ENCODE results near the gene SRPRA.
A peak's percentile ranks its signal among the peaks of the same experiment; 100 is the strongest.

Gene SRPRA

GRCh38 chr11:126307706-126308105 is 39.0 kb upstream of the SRPRA start:
- Histone ChIP-seq H3K79me2 (ENCODE audit: insufficient read depth, low read length) (peaks cover 51% of the 10 kb centered on the region), H3K9me3 (ENCODE audit: insufficient read depth, low read depth, low read length) (no peaks in the 10 kb centered on the region), H3K4me3 (ENCODE audit: low read length, poor library complexity, severe bottlenecking) (peak overlapping the region; percentile 50), H2AFZ (ENCODE audit: low read length) (no peak overlapping the region), H3K4me2 (ENCODE audit: low read depth, low read length, poor library complexity, severe bottlenecking) (peak overlapping the region; percentile 68), H3K9me2 (replicated peaks; ENCODE audit: low read depth, low read length) (no peaks in the 10 kb centered on the region), H3F3A (ENCODE audit: low read depth) (no peaks in the 10 kb centered on the region), H3K4me1 (ENCODE audit: insufficient read depth, low read length, poor library complexity, severe bottlenecking) (peaks cover 49% of the 10 kb centered on the region), H3K36me3 (ENCODE audit: insufficient read depth, low read length) (no peaks in the 10 kb centered on the region), H3K9ac (ENCODE audit: low read depth, low read length, poor library complexity, severe bottlenecking) (peak overlapping the region; percentile 35), H4K20me1 (ENCODE audit: insufficient read depth, low read length, poor library complexity, severe bottlenecking) (no peaks in the 10 kb centered on the region), H3K27me3 (ENCODE audit: insufficient read depth, low read length, poor library complexity, severe bottlenecking) (no peaks in the 10 kb centered on the region)
- TF ChIP-seq CTCF (conservative IDR thresholded peaks at IDR 0.05; ENCODE audit: low read length) (peak; percentile 71), EZH2phosphoT487 (IDR thresholded peaks at IDR 0.05; ENCODE audit: borderline replicate concordance) (no peak)

GRCh38 chr11:126305699-126306098 is 37.0 kb upstream of the SRPRA start:
- H3F3A ChIP-seq (ENCODE audit: low read depth), result no peaks in the 10 kb centered on the region
- TF ChIP-seq EZH2phosphoT487 (IDR thresholded peaks at IDR 0.05; ENCODE audit: borderline replicate concordance), result no peak
- no peak for TF ChIP-seq CTCF (conservative IDR thresholded peaks at IDR 0.05; ENCODE audit: low read length)
- H3K36me3 ChIP-seq (ENCODE audit: insufficient read depth, low read length), result no peaks in the 10 kb centered on the region
- peak overlapping the region; percentile 26 for H3K4me3 ChIP-seq (ENCODE audit: low read length, poor library complexity, severe bottlenecking)
- peaks cover 38% of the 10 kb centered on the region for H3K4me1 ChIP-seq (ENCODE audit: insufficient read depth, low read length, poor library complexity, severe bottlenecking)
- no peaks in the 10 kb centered on the region for H4K20me1 ChIP-seq (ENCODE audit: insufficient read depth, low read length, poor library complexity, severe bottlenecking)
- H3K9me3 ChIP-seq (ENCODE audit: insufficient read depth, low read depth, low read length), result no peaks in the 10 kb centered on the region
- H2AFZ ChIP-seq (ENCODE audit: low read length), result no peak overlapping the region
- no peak overlapping the region for H3K9ac ChIP-seq (ENCODE audit: low read depth, low read length, poor library complexity, severe bottlenecking)
- H3K4me2 ChIP-seq (ENCODE audit: low read depth, low read length, poor library complexity, severe bottlenecking), result peak overlapping the region; percentile 55
- H3K9me2 ChIP-seq (replicated peaks; ENCODE audit: low read depth, low read length), result no peaks in the 10 kb centered on the region
- H3K27me3 ChIP-seq (ENCODE audit: insufficient read depth, low read length, poor library complexity, severe bottlenecking), result no peaks in the 10 kb centered on the region
- peaks cover 45% of the 10 kb centered on the region for H3K79me2 ChIP-seq (ENCODE audit: insufficient read depth, low read length)

GRCh38 chr11:126304457-126305075 is 35.9 kb upstream of the SRPRA start:
- Histone ChIP-seq H3K79me2 (ENCODE audit: insufficient read depth, low read length) (peaks cover 44% of the 10 kb centered on the region), H3F3A (ENCODE audit: low read depth) (no peaks in the 10 kb centered on the region), H3K9ac (ENCODE audit: low read depth, low read length, poor library complexity, severe bottlenecking) (peak overlapping the region; percentile 98), H2AFZ (ENCODE audit: low read length) (peak overlapping the region; percentile 90), H3K9me2 (replicated peaks; ENCODE audit: low read depth, low read length) (no peaks in the 10 kb centered on the region), H4K20me1 (ENCODE audit: insufficient read depth, low read length, poor library complexity, severe bottlenecking) (no peaks in the 10 kb centered on the region), H3K4me2 (ENCODE audit: low read depth, low read length, poor library complexity, severe bottlenecking) (peak overlapping the region; percentile 98), H3K9me3 (ENCODE audit: insufficient read depth, low read depth, low read length) (no peaks in the 10 kb centered on the region), H3K4me1 (ENCODE audit: insufficient read depth, low read length, poor library complexity, severe bottlenecking) (peaks cover 30% of the 10 kb centered on the region), H3K4me3 (ENCODE audit: low read length, poor library complexity, severe bottlenecking) (peak overlapping the region; percentile 81), H3K36me3 (ENCODE audit: insufficient read depth, low read length) (no peaks in the 10 kb centered on the region), H3K27me3 (ENCODE audit: insufficient read depth, low read length, poor library complexity, severe bottlenecking) (no peaks in the 10 kb centered on the region)
- no peak for TF ChIP-seq EZH2phosphoT487 (IDR thresholded peaks at IDR 0.05; ENCODE audit: borderline replicate concordance)
- no peak for TF ChIP-seq CTCF (conservative IDR thresholded peaks at IDR 0.05; ENCODE audit: low read length)

Data from Loucy (cell line).